SK-N-SH (cell line): ENCODE data around the gene CD86. TPM values are rescaled to one million over a fixed set of nuclear protein-coding genes. Genes with fewer than 3 reads are reported as not detected.

ENCODE experiments used
- CTCF ChIA-PET: fragments of 300-600, 350-600 bp; formaldehyde crosslinking; extraction: SDS; loops from one replicate; lab custom pipeline; 2021; lab: Yijun Ruan, JAX
- POLR2A ChIA-PET: fragments of 350-600 bp; sonication (Branson Sonifier 250); formaldehyde crosslinking; extraction: SDS; loops from one replicate; lab custom pipeline; 2020; ENCODE audit warnings: antibody characterized with exemption, inconsistent platforms; lab: Yijun Ruan, JAX
- DNase-seq: peaks from one replicate; pipeline ENCODE4 v3.0.0; 2012
- H2AFZ ChIP-seq: fragments of 200-600 bp; sonication (generic); 2 replicates; pipeline ENCODE4 v1.8.1; 2016; ENCODE audit warnings: antibody characterized with exemption, mild to moderate bottlenecking, low read depth
- H3F3A ChIP-seq: fragments of 200-600 bp; sonication (generic); replicated peaks from 2 replicates; pipeline ENCODE3; 2016; ENCODE audit warnings: antibody characterized with exemption, mild to moderate bottlenecking; ENCODE audit not compliant: insufficient read depth
- H3K27ac ChIP-seq, 2 experiments: fragments of 200-500 bp in 1 of 2; fragments of 200-600 bp in 1 of 2; sonication (Bioruptor generic) in 1 of 2; sonication (generic), shearing (Covaris generic) in 1 of 2; 2 replicates each; pipeline versions ENCODE4 v1.5.1 to v1.6.1; 2014 to 2016; ENCODE audit warnings: low read depth in 2 of 2, inconsistent platforms in 1 of 2, low read length in 1 of 2, mild to moderate bottlenecking in 1 of 2, mixed read lengths in 1 of 2
- H3K27me3 ChIP-seq: fragments of 200-600 bp; sonication (generic), shearing (Covaris generic); 2 replicates; pipeline ENCODE4 v1.6.1; 2016; ENCODE audit warnings: mixed run types; ENCODE audit not compliant: insufficient read depth
- H3K36me3 ChIP-seq, 2 experiments: fragments of 200-500 bp in 1 of 2; fragments of 200-600 bp in 1 of 2; sonication (Bioruptor generic) in 1 of 2; sonication (generic) in 1 of 2; replicated peaks in 1 of 2; 2 replicates each; pipeline versions ENCODE3 to v1.5.1; 2014 to 2016; ENCODE audit warnings: low read length in 1 of 2, mild to moderate bottlenecking in 1 of 2; ENCODE audit not compliant: insufficient read depth in 2 of 2, control insufficient read depth in 1 of 2
- H3K4me1 ChIP-seq, 2 experiments: fragments of 200-500 bp in 1 of 2; fragments of 200-600 bp in 1 of 2; sonication (Bioruptor generic) in 1 of 2; sonication (generic), shearing (Covaris generic) in 1 of 2; 2 replicates each; pipeline versions ENCODE4 v1.5.1 to v1.6.1; 2014 to 2016; ENCODE audit warnings: low read depth in 1 of 2, low read length in 1 of 2, mixed run types in 1 of 2; ENCODE audit not compliant: insufficient read depth in 2 of 2, control insufficient read depth in 1 of 2
- H3K4me2 ChIP-seq: fragments of 200-600 bp; sonication (generic), shearing (Covaris generic); 2 replicates; pipeline ENCODE4 v1.6.1; 2017; ENCODE audit warnings: mixed run types
- H3K4me3 ChIP-seq, 2 experiments: fragments of 200-500 bp in 1 of 2; fragments of 200-600 bp in 1 of 2; sonication (Bioruptor generic) in 1 of 2; sonication (generic), shearing (Covaris generic) in 1 of 2; 2 replicates each; pipeline versions ENCODE4 v1.5.1 to v1.8.1; 2014 to 2016; ENCODE audit warnings: low read depth in 2 of 2, inconsistent platforms in 1 of 2, low read length in 1 of 2, mild to moderate bottlenecking in 1 of 2, mixed read lengths in 1 of 2, moderate library complexity in 1 of 2
- H3K79me2 ChIP-seq: fragments of 200-600 bp; sonication (generic); 2 replicates; pipeline ENCODE4 v1.8.1; 2017; ENCODE audit warnings: mild to moderate bottlenecking; ENCODE audit not compliant: insufficient read depth
- H3K9ac ChIP-seq: fragments of 200-600 bp; sonication (generic); 2 replicates; pipeline ENCODE4 v1.6.1; 2017; ENCODE audit warnings: mixed run types
- H3K9me2 ChIP-seq: fragments of 200-600 bp; sonication (generic); 2 replicates; pipeline ENCODE4 v1.6.1; 2017; ENCODE audit warnings: mixed run types
- H3K9me3 ChIP-seq: fragments of 200-600 bp; sonication (generic); 2 replicates; pipeline ENCODE4 v1.6.1; 2017; ENCODE audit warnings: mixed run types, mild to moderate bottlenecking, moderate library complexity
- H4K20me1 ChIP-seq: fragments of 200-600 bp; sonication (generic); 2 replicates; pipeline ENCODE4 v1.6.1; 2017; ENCODE audit warnings: mild to moderate bottlenecking, mixed run types; ENCODE audit not compliant: insufficient read depth
- USF2 ChIP-seq: fragments of 150-350 bp; IDR thresholded peaks from 2 replicates; pipeline ENCODE4 v1.6.1; 2017; ENCODE audit warnings: antibody characterized with exemption, low read length, low read depth, borderline replicate concordance
- YY1 ChIP-seq: IDR thresholded peaks from 2 replicates; pipeline ENCODE4 v1.4.0; 2012; ENCODE audit warnings: low read depth, mild to moderate bottlenecking
- WGBS: methylation state at CpG from one replicate; pipeline ENCODE4 v1.1.6; 2017; ENCODE audit warnings: low lambda C conversion rate; 5-methylcytosine and 5-hydroxymethylcytosine counted together
- polyA plus RNA-seq, 3 experiments: library from polyadenylated mRNA; depleted of rRNA; stranded (reverse); fragments of >200 nt; gene quantifications; 2 replicates each; pipeline ENCODE4 v1.2.3, GENCODE V29; 2012
- small RNA-seq, 7 experiments: library from RNA; depleted of rRNA; stranded (forward); fragments of <200 nt; gene quantifications; one replicate each; pipeline ENCODE3, GENCODE V24; 2012

Gene CD86
- polyA plus RNA-seq, 1 of the 3 experiments (the other 2 are of a cell fraction) = not detected

DNA sequence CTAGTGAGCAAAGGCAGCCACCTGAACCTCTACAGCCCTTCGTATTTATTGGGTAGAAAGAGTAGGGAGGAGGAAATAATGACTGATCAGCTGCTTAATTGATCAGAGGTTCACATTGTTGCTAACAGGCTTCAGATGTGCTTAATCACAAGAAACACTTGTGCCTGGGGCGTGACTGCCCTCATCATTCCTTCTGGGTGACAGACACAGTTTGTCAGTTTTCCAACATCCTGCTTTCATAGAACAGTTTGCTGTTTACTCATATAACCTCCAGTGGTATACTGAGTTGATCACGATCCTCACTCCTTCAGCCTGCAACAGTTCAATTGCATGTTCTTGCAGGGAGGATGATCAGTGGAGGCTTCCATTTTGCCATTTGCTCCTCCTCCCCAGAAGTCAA, 114.7 kb downstream of the CD86 start:
- no peaks in the 10 kb centered on the region for H3K27me3 ChIP-seq
- H3K27ac ChIP-seq = no peak overlapping the region
- H3K79me2 ChIP-seq = no peaks in the 10 kb centered on the region
- no peaks in the 10 kb centered on the region for H3K9me3 ChIP-seq
- no peak overlapping the region for H3K4me2 ChIP-seq
- POLR2A ChIA-PET = no interaction called here
- no peaks in the 10 kb centered on the region for H3K4me1 ChIP-seq
- H3K9me2 ChIP-seq = no peaks in the 10 kb centered on the region
- CTCF ChIA-PET = no interaction called here
- 2% methylated on average over 3 of the region's 3 CpGs for WGBS
- no peak overlapping the region for H3K4me3 ChIP-seq
- H3K36me3 ChIP-seq = no peaks in the 10 kb centered on the region
- H3F3A ChIP-seq = no peaks in the 10 kb centered on the region
- H4K20me1 ChIP-seq = no peaks in the 10 kb centered on the region
- no peak overlapping the region for H3K9ac ChIP-seq
- no peak for DNase-seq
- H2AFZ ChIP-seq = no peak overlapping the region
- TF ChIP-seq USF2 = no peak
- no peak for TF ChIP-seq YY1

Small RNA genes within 50 kb of the gene (small RNA-seq; reads per million reads assigned to genes)
- gene RF00019 = 0 reads per million in 7 experiments

Other genes with a start within 250 kb of the CD86 start
- 10.4 and 14.3 TPM in 2 replicates for gene IQCB1, start 220.3 kb upstream of the CD86 start, polyA plus RNA-seq (2012; rRNA removed)
- gene EAF2, start 220.2 kb upstream of the CD86 start, polyA plus RNA-seq (2012; rRNA removed) = 0.63 and 0.85 TPM in 2 replicates
- 0.10 TPM in 2 replicates for gene SLC15A2, start 161.0 kb upstream of the CD86 start, polyA plus RNA-seq (2012; rRNA removed)
- 0.02 and 0.05 TPM in 2 replicates for gene ILDR1, start 33.1 kb upstream of the CD86 start, polyA plus RNA-seq (2012; rRNA removed)
- not detected in 2 replicates for gene CASR, start 128.3 kb downstream of the CD86 start, polyA plus RNA-seq (2012; rRNA removed)